H1 (cell line): ENCODE measurements around the gene SMYD3. TPM values are rescaled to one million over a fixed set of nuclear protein-coding genes. Genes with fewer than 3 reads are reported as not detected.

ENCODE experiments used
- CHD1 ChIP-seq: IDR thresholded peaks from 2 replicates; pipeline ENCODE4 v1.6.1; 2012; ENCODE audit warnings: low read depth, low read length, improper control_type of control experiment
- polyA plus RNA-seq, 7 experiments: library from polyadenylated mRNA; depleted of rRNA in 3 of 7; stranded (reverse) in 5 of 7; unstranded in 2 of 7; fragments of >200 nt in 5 of 7; fragments of 200-250 nt in 2 of 7; gene quantifications; 1 replicate in 5 of 7; 2 replicates in 1 of 7; 4 replicates in 1 of 7; pipeline versions ENCODE4 v1.2.1 to v1.2.3, GENCODE V29; 2011 to 2013; ENCODE audit warnings: missing spikeins in 2 of 7, mixed read lengths in 2 of 7
- total RNA-seq: library from RNA; stranded (reverse); fragmentation: NEBNext Ultra II Directional; extraction: Animal tissue kit (Norgen Biotek cat#: 25700); gene quantifications from 2 replicates; pipeline ENCODE4 v1.2.1, GENCODE V29; 2021

The SMYD3 gene
- total and polyA plus RNA-seq, 2 of the 8 experiments (the other 6 are each of a cell fraction or from before 2014, with no cell fraction given): 17.3 to 25.4 TPM

DNA sequence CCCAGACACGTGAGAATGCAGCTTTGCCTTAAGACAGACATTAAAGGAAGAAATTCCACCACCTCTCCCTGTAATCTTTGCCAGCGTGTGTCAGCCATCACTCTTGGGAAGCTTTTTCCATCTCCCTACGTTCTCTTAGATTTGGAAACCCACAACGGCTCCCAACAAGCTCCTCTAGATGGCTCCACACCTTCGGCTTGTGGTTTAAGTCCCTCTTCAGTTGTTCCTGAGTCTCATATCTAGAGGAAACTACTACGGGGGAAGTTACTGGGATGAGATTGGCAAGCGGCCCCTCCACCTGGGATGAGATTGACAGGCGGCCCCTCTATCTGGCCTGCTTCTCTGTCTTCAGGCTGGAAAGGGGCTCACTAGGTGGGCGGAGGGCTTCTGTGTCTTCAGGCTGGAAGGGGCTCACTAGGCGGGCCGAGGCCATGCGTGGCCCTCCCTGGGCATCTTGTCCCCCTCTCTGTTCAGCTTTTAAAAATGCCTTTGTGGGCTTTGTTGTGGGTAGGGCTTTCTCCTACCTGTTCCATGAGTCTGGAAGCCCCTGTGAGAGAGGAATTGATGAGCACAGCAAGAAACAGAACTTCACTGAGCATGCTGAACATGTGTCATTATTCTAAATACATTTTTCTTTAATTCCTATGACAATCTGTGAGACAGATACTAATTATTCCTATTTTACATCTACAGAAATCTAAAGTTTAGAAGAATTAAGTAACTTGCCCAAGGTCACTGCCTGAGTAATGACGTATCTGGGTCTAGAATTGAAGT is 681.8 kb downstream of the SMYD3 start (continued):
- no peak for TF ChIP-seq CHD1
- TF ChIP-seq, all 59 proteins: peak for 2
